Loucy (cell line): Measurements from ENCODE around the gene ASH1L.
A peak's percentile ranks its signal among the peaks of the same experiment; 100 is the strongest.
"Not testable (repeated sequence)": the region's sequence is repeated elsewhere in the genome, so short reads cannot be mapped to it uniquely, and the experiment has no call there.

Experiments used
- H2AFZ ChIP-seq: fragments of 200-600 bp; sonication (generic); 2 replicates; pipeline ENCODE4 v1.6.0; 2016; ENCODE audit warnings: antibody characterized with exemption, mild to moderate bottlenecking, low read length, moderate library complexity
- H3F3A ChIP-seq: fragments of 200-600 bp; 2 replicates; pipeline ENCODE4 v1.6.0; 2016; ENCODE audit warnings: antibody characterized with exemption, low read depth, mild to moderate bottlenecking
- H3K27me3 ChIP-seq: fragments of 200-600 bp; sonication (generic); 2 replicates; pipeline ENCODE4 v1.6.1; 2014; ENCODE audit warnings: low read length, mild to moderate bottlenecking; ENCODE audit not compliant: insufficient read depth, poor library complexity, severe bottlenecking
- H3K36me3 ChIP-seq: fragments of 200-600 bp; sonication (generic); 2 replicates; pipeline ENCODE4 v1.6.1; 2016; ENCODE audit warnings: low read length; ENCODE audit not compliant: insufficient read depth
- H3K4me1 ChIP-seq: fragments of 200-600 bp; sonication (generic); 2 replicates; pipeline ENCODE4 v1.5.1; 2014; ENCODE audit warnings: low read length, mild to moderate bottlenecking; ENCODE audit not compliant: insufficient read depth, poor library complexity, severe bottlenecking
- H3K4me2 ChIP-seq: fragments of 200-600 bp; sonication (generic); 2 replicates; pipeline ENCODE4 v1.6.0; 2014; ENCODE audit warnings: antibody characterized with exemption, low read length, low read depth, mild to moderate bottlenecking; ENCODE audit not compliant: poor library complexity, severe bottlenecking
- H3K4me3 ChIP-seq: fragments of 200-600 bp; sonication (generic); 2 replicates; pipeline ENCODE4 v1.5.1; 2014; ENCODE audit warnings: low read length, mild to moderate bottlenecking, mixed read lengths; ENCODE audit not compliant: poor library complexity, severe bottlenecking
- H3K79me2 ChIP-seq: fragments of 200-600 bp; sonication (generic); 2 replicates; pipeline ENCODE4 v1.6.1; 2014; ENCODE audit warnings: low read length; ENCODE audit not compliant: insufficient read depth
- H3K9ac ChIP-seq: fragments of 200-600 bp; sonication (generic); 2 replicates; pipeline ENCODE4 v1.6.0; 2014; ENCODE audit warnings: mild to moderate bottlenecking, low read depth, low read length, moderate library complexity; ENCODE audit not compliant: poor library complexity, severe bottlenecking
- H3K9me2 ChIP-seq: fragments of 200-600 bp; sonication (generic); replicated peaks from 2 replicates; pipeline ENCODE4 v1.6.1; 2016; ENCODE audit warnings: low read depth, low read length, mixed read lengths
- H3K9me3 ChIP-seq: fragments of 200-600 bp; sonication (generic); 2 replicates; pipeline ENCODE4 v1.6.1; 2014; ENCODE audit warnings: mild to moderate bottlenecking, antibody characterized with exemption, low read length, low read depth; ENCODE audit not compliant: insufficient read depth
- H4K20me1 ChIP-seq: fragments of 200-600 bp; sonication (generic); 2 replicates; pipeline ENCODE4 v1.6.0; 2014; ENCODE audit warnings: antibody characterized with exemption, low read length, mild to moderate bottlenecking; ENCODE audit not compliant: insufficient read depth, poor library complexity, severe bottlenecking
- EZH2phosphoT487 ChIP-seq: fragments of 200-600 bp; IDR thresholded peaks from 2 replicates; pipeline ENCODE4 v1.6.1; 2018; ENCODE audit warnings: antibody characterized with exemption, mild to moderate bottlenecking, moderate library complexity, borderline replicate concordance
- TF ChIP-seq, protein P1 (sequence below): fragments of 200-600 bp; sonication (generic); conservative IDR thresholded peaks from 2 replicates; pipeline ENCODE4 v1.5.1; 2014; ENCODE audit warnings: mild to moderate bottlenecking, antibody characterized with exemption, low read length

Gene ASH1L

DNA sequence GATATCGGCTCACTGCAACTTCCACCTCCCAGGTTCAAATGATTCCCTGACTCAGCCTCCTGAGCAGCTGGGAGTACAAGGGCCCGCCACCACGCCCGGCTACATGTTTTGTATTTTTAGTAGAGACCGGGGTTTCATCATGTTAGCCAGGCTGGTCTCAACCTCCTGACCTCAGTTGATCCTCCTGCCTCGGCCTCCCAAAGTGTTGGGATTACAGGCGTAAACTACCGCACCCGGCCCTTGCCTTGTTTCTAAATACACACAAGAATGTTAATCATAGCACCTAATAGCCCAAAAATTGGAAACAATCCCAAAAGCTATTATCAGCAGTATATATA lies 46.3 kb upstream of the ASH1L start:
- Histone ChIP-seq H3F3A (no peaks in the 10 kb centered on the region), H3K36me3 (0 out of 2 replicates have a peak, but pooled peaks cover 3% of the 10 kb centered on the region), H3K4me2 (no peak overlapping the region), H3K4me1 (no peaks in the 10 kb centered on the region), H3K79me2 (no peaks in the 10 kb centered on the region), H3K27me3 (no peaks in the 10 kb centered on the region), H3K9me3 (no peaks in the 10 kb centered on the region), H3K4me3 (no peak overlapping the region), H4K20me1 (no peaks in the 10 kb centered on the region), H2AFZ (no peak overlapping the region), H3K9ac (no peak overlapping the region), H3K9me2 (no peaks in the 10 kb centered on the region)
- no peak for TF ChIP-seq EZH2phosphoT487
- TF ChIP-seq, protein P1, sequence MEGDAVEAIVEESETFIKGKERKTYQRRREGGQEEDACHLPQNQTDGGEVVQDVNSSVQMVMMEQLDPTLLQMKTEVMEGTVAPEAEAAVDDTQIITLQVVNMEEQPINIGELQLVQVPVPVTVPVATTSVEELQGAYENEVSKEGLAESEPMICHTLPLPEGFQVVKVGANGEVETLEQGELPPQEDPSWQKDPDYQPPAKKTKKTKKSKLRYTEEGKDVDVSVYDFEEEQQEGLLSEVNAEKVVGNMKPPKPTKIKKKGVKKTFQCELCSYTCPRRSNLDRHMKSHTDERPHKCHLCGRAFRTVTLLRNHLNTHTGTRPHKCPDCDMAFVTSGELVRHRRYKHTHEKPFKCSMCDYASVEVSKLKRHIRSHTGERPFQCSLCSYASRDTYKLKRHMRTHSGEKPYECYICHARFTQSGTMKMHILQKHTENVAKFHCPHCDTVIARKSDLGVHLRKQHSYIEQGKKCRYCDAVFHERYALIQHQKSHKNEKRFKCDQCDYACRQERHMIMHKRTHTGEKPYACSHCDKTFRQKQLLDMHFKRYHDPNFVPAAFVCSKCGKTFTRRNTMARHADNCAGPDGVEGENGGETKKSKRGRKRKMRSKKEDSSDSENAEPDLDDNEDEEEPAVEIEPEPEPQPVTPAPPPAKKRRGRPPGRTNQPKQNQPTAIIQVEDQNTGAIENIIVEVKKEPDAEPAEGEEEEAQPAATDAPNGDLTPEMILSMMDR: no peak

DNA sequence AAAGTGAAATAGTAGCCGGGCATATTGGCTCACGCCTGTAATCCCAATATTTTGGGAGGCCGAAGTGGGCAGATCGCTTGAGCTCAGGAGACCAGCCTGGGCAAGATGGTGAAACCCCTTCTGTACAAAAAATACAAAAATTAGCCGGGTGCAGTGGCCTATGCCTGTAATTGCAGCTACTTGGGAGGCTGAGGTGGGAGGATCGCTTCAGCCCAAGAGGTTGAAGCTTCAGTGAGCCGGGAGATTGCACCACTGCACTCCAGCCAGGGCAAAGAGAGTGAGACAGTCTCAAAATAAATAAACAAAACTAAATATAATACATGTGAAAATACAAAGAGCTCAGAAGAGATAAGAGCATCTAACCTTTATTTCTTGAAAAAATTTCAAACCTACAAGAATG lies 45.1 kb upstream of the ASH1L start:
- H3F3A ChIP-seq: no peaks in the 10 kb centered on the region
- TF ChIP-seq, protein P1: no peak; the same call in 1 of the 2 replicates
- TF ChIP-seq EZH2phosphoT487: no peak
- H3K4me3 ChIP-seq: no peak overlapping the region
- H3K27me3 ChIP-seq: no peaks in the 10 kb centered on the region
- no peaks in the 10 kb centered on the region for H3K9me2 ChIP-seq
- 0 out of 2 replicates have a peak, but pooled peaks cover 2% of the 10 kb centered on the region for H3K36me3 ChIP-seq
- H3K9me3 ChIP-seq: no peaks in the 10 kb centered on the region
- H2AFZ ChIP-seq: no peak overlapping the region
- H3K4me2 ChIP-seq: no peak overlapping the region
- H4K20me1 ChIP-seq: no peaks in the 10 kb centered on the region
- H3K79me2 ChIP-seq: no peaks in the 10 kb centered on the region
- no peak overlapping the region for H3K9ac ChIP-seq
- no peaks in the 10 kb centered on the region for H3K4me1 ChIP-seq

DNA sequence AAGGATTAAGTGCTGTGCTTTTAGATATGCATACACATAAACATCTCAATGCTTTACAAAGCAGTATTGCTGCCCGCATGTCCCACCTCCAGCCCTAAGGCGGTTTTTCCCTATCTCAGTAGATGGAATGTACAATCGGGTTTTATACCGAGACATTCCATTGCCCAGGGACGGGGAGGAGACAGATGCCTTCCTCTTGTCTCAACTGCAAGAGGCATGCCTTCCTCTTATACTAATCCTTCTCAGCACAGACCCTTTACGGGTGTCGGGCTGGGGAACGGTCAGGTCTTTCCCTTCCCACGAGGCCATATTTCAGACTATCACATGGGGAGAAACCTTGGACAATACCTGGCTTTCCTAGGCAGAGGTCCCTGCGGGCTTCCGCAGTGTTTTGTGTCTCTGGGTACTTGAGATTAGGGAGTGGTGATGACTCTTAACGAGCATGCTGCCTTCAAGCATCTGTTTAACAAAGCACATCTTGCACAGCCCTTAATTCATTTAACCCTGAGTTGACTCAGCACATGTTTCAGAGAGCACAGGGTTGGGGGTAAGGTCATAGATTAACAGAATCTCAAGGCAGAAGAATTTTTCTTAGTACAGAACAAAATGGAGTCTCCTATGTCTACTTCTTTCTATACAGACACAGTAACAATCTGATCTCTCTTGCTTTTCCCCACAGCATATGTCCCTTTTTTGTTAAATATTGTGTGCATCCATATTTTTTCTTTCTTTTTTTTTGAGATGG lies 37.4 kb upstream of the ASH1L start:
- not testable (repeated sequence) for H3K4me1 ChIP-seq, H3K9ac ChIP-seq, H3K9me3 ChIP-seq, H3K36me3 ChIP-seq, H3K4me2 ChIP-seq, H2AFZ ChIP-seq, H4K20me1 ChIP-seq, H3F3A ChIP-seq, H3K9me2 ChIP-seq, H3K27me3 ChIP-seq, H3K4me3 ChIP-seq, H3K79me2 ChIP-seq

DNA sequence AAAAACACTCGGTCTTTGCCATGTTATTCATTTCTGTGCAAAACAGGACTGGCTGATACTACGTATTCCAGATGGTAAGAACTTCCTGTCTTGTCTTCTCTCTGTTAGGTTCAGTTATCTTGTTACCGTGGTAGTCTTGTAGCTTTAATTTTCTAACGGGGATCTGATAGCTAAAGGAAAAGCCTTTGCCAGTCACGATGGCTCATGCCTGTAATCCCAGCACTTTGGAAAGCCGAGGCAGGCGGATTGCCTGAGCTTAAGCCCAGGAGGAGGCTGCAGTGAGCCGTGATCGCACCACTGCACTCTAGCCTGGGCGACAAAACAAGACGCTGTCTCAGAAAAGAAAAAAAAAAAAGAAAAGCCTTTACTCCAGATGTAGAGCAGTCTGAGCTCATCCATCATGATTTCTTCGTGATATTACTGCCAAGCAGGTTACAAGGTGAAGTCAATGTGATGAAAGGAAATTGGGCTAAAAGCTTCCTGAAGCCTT lies 36.3 kb upstream of the ASH1L start:
- no peaks in the 10 kb centered on the region for H3K79me2 ChIP-seq
- no peaks in the 10 kb centered on the region for H3K27me3 ChIP-seq
- H3K4me1 ChIP-seq: peaks cover 9% of the 10 kb centered on the region
- H3K9me2 ChIP-seq: no peaks in the 10 kb centered on the region
- H3K4me2 ChIP-seq: peak overlapping the region; percentile 60
- H3K9me3 ChIP-seq: no peaks in the 10 kb centered on the region
- no peaks in the 10 kb centered on the region for H3F3A ChIP-seq
- H3K9ac ChIP-seq: peak overlapping the region; percentile 34
- peak overlapping the region; percentile 78 for H2AFZ ChIP-seq
- H3K4me3 ChIP-seq: peak overlapping the region; percentile 33
- H3K36me3 ChIP-seq: no peaks in the 10 kb centered on the region
- TF ChIP-seq EZH2phosphoT487: no peak
- TF ChIP-seq, protein P1: no peak
- H4K20me1 ChIP-seq: no peaks in the 10 kb centered on the region
